Stimulated activated naive CD4-positive, alpha-beta T cell (primary cell): ENCODE data around the gene DLD.
A peak's percentile ranks its signal among the peaks of the same experiment; 100 is the strongest.
"Not testable (repeated sequence)": the region's sequence is repeated elsewhere in the genome, so short reads cannot be mapped to it uniquely, and the experiment has no call there.

Experiments used
- DNase-seq, 6 experiments: peaks; one replicate each; lab custom pipeline; 2025; lab: John Stamatoyannopoulos, UW

The DLD gene, protein sequence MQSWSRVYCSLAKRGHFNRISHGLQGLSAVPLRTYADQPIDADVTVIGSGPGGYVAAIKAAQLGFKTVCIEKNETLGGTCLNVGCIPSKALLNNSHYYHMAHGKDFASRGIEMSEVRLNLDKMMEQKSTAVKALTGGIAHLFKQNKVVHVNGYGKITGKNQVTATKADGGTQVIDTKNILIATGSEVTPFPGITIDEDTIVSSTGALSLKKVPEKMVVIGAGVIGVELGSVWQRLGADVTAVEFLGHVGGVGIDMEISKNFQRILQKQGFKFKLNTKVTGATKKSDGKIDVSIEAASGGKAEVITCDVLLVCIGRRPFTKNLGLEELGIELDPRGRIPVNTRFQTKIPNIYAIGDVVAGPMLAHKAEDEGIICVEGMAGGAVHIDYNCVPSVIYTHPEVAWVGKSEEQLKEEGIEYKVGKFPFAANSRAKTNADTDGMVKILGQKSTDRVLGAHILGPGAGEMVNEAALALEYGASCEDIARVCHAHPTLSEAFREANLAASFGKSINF

GRCh38 chr7:107890962-107891635 lies at the start of gene DLD:
Gene DLD (plus strand): TSS chr7:107891183. CDS start chr7:107891251, 68 bp downstream.
- DNase-seq = peak; percentile 87 to 93 (median 90)

GRCh38 chr7:107842213-107842612 lies 48.8 kb upstream of the DLD start:
- no peak for DNase-seq

GRCh38 chr7:107843184-107843583 lies 47.8 kb upstream of the DLD start:
- no peak for DNase-seq

DNA sequence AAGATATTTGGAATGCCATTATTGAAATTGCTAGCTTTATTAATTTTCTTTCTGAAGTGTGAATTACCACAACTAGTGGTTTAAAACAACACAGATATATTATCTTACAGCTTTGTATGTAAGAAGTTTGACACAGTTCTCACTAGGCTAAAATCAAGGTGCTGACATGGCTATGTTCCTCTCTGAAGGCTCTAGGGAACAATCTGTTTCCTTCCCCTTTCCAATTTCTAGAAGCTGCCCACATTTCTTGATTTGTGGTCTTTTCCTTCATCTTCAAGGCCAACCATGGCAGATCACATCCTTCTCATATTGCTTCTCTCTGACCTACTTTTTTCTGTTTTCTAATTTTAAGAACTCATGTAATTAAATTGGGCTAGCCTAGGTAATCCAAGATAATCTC lies 44.7 kb upstream of the DLD start:
- no peak for DNase-seq

- no peak for DNase-seq
Observed at GRCh38 chr7:107847168-107847835, 43.7 kb upstream of the DLD start.

- not testable (repeated sequence) for DNase-seq
Observed at GRCh38 chr7:107847836-107848175, 43.2 kb upstream of the DLD start.

DNA sequence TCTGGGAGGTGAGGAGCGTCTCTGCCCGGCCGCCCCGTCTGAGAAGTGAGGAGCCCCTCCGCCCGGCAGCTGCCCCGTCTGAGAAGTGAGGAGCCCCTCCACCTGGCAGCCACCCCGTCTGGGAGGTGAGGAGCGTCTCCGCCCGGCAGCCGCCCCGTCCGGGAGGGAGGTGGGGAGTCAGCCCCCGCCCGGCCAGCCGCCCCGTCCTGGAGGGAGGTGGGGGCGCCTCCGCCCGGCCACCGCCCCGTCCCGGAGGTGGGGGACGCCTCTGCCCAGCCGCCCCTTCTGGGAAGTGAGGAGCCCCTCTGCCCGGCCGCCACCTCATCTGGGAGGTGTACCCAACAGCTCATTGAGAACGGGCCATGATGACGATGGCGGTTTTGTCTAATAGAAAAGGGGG lies 42.8 kb upstream of the DLD start:
- DNase-seq = not testable (repeated sequence)

DNA sequence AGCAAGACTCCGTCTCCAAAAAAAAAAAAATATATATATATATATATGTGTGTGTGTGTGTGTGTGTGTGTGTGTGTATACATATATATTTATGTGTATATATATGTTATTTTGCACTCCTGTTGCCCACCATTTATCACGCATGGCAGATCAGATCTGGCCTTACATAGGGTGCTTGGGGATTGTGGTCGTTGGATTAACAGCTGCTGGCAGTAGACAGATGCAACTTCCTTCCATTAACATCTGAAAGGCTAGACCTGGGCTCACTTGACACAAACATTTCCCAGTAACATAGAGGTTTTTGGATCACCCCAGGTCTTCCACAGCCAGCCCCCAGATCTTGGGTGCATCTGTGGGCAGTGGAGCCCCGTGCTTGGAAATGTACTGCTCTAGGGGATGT lies 40.8 kb upstream of the DLD start:
- DNase-seq = no peak

- DNase-seq = no peak
Observed at GRCh38 chr7:107850643-107851042, 40.3 kb upstream of the DLD start.

GRCh38 chr7:107854454-107854853 lies 36.5 kb upstream of the DLD start:
- no peak for DNase-seq

- no peak for DNase-seq
Observed at GRCh38 chr7:107854989-107855388, 36.0 kb upstream of the DLD start.

GRCh38 chr7:107856806-107857540 lies 34.0 kb upstream of the DLD start:
- DNase-seq = peak in 2 of 6 experiments; percentile 25 to 38

- DNase-seq = no peak
Observed at GRCh38 chr7:107857541-107857912, 33.5 kb upstream of the DLD start.

DNA sequence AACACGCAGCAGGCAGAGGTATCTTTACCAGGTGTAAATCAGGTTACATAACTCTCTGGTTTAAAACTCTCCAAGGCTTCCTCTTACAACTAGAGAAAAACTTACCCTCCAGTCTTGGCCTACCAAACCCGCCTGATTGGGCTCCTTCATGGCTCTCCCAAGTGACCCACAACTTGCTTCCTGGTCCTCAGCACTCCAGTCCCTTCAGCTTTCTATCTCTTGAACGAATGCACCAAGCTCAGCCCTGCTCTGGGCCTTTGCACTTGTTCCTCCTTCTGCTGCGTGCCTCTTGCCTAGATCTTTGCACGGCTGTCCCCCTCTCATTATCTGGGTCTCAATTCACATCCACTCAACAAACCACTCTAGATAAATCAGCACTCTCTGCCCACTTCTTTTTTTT lies 32.7 kb upstream of the DLD start:
- no peak for DNase-seq

DNA sequence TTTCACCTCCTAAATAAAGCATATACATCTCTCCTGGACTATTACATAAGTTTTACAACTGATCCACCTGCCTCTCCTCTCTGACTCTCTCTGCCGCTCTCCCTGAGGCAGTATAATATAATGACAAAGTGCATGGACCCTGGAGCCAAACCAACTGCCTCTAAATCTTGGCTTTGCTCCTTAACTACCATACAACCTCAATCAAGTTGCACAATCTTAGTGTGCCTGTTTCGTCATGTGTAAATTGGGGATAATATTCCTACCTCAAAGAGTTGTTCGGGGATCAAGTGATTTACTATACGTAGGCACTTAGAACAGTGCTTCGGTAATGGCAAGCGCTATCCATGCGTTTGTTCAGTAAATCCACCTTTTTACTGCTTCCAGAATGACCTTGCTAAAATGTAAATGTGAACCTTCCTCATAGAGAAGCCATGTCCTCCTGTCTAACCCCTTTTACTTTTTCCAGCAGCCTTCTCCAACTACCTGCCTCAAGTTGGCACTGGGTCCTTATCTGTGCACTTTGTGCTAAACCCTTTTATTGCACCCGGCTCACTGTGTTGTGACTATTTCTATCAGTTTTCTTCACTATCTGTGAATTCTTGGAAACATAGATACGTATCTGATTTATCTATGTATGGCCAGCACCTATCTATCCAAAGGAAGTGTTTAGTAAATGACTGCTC lies 30.6 kb upstream of the DLD start:
- no peak for DNase-seq

DNA sequence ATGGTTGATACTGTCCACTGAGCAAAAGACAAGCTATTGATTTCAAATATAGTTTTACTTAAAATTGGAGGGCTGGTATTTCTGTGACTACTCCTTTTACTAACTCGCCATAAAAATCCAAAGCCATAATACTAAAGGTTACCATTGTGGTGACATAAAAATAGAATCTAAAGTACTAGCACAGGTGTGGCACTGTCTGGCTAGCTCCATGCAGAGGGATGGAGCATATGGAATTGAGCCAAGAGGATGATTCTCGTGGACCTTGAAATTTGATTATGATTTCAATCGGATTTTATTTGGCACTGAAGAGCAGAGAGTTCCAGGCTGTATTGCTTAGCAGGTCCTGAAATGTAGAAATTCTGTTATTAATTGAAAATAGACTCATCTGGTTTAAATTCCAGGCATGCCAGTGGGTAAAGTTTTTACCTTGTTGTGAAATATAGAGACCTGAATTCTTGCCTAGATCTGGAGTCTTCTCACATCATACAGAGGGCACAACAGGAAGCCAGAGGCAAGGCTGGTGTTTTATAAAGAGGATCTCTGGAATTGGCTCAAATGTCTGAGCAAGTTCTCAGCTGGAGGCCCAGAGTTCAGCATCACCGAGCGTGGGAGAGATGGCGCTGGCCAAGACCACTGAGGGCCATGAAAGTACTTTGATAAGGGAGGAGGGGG lies 29.9 kb upstream of the DLD start:
- no peak for DNase-seq

DNA sequence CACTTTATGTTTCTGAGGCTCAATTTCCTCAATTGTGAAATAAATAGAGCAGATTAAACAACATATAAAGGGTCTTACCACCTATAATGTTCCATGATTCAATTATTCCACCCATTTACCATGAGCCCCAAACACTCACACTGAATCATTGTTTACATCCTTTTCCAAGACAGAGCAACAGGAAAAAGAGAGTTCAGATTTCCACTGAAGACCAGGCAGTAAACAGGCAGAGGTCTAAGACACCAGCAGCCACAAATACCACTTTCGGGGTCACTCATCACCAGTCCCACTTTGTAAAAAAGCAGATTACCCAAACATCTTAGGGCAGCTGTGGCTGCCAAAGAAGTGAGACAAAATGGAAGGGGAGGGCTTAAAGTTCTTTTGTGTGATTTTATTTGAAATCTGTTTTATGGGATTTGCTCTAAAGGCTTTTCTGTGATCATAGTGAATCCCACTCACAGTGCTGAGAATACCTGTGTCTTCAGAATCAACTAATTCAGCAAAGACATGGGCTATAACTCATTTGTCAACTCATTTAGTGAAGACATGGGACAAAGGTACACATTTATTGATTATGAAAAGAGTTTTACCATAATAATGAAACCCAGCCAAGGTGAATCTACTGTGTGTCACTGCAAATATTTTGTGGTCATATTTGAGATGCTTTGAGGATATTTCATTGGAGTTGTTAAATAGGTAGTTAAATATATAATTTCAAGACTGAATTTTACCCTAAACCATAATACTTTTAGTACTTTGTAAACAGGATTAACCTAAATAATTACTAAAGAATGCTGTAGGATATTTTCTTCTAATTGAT lies 24.8 kb upstream of the DLD start:
- no peak for DNase-seq

- no peak for DNase-seq
Observed at GRCh38 chr7:107867858-107868466, 23.0 kb upstream of the DLD start.

- DNase-seq = no peak
Observed at GRCh38 chr7:107870427-107871000, 20.5 kb upstream of the DLD start.
